HepG2 (cell line): Measurements from ENCODE around the gene KRTAP10-9. TPM values are rescaled to one million over a fixed set of nuclear protein-coding genes. Genes with fewer than 3 reads are reported as not detected.

Source experiments
- DDIT3 ChIP-seq: sonication (generic); formaldehyde crosslinking; IDR thresholded peaks from 2 replicates; pipeline ENCODE4 v1.4.0; 2020; ENCODE audit warnings: mild to moderate bottlenecking, missing genetic modification reagents
- HOXA5 ChIP-seq: sonication (generic); formaldehyde crosslinking; IDR thresholded peaks from 2 replicates; pipeline ENCODE4 v1.4.0; 2020; ENCODE audit warnings: missing genetic modification reagents
- NFYB ChIP-seq: sonication (generic); formaldehyde crosslinking; IDR thresholded peaks from 2 replicates; pipeline ENCODE4 v1.4.0; 2020; ENCODE audit warnings: missing genetic modification reagents
- RARG ChIP-seq: sonication (generic); formaldehyde crosslinking; IDR thresholded peaks from 2 replicates; pipeline ENCODE4 v1.4.0; 2020; ENCODE audit warnings: low read depth, mild to moderate bottlenecking, missing genetic modification reagents
- RFXAP ChIP-seq: sonication (generic); formaldehyde crosslinking; IDR thresholded peaks from 2 replicates; pipeline ENCODE4 v1.4.0; 2020; ENCODE audit warnings: missing genetic modification reagents, borderline replicate concordance
- SNAPC2 ChIP-seq: sonication (generic); formaldehyde crosslinking; IDR thresholded peaks from 2 replicates; pipeline ENCODE4 v1.8.1; 2022; ENCODE audit warnings: mild to moderate bottlenecking, missing genetic modification reagents
- TEAD3 ChIP-seq: optimal IDR thresholded peaks from 2 replicates; pipeline ENCODE3; 2016; ENCODE audit warnings: borderline replicate concordance
- ZNF18 ChIP-seq: sonication (generic); formaldehyde crosslinking; IDR thresholded peaks from 2 replicates; pipeline ENCODE4 v1.8.0; 2022; ENCODE audit warnings: mild to moderate bottlenecking, missing genetic modification reagents; ENCODE audit not compliant: insufficient replicate concordance
- ZNF251 ChIP-seq: sonication (generic); formaldehyde crosslinking; IDR thresholded peaks from 2 replicates; pipeline ENCODE4 v1.9.0; 2021; ENCODE audit warnings: mild to moderate bottlenecking, missing genetic modification reagents
- ZNF570 ChIP-seq: sonication (generic); formaldehyde crosslinking; IDR thresholded peaks from 2 replicates; pipeline ENCODE4 v1.4.0; 2020; ENCODE audit warnings: mild to moderate bottlenecking, missing genetic modification reagents, borderline replicate concordance
- polyA plus RNA-seq, 8 experiments: library from polyadenylated mRNA; depleted of rRNA in 3 of 8; stranded (reverse) in 7 of 8; unstranded in 1 of 8; fragments of >200 nt; fragmentation: Illumina TruSeq in 4 of 8; extraction: Trizol in 4 of 8; gene quantifications; 2 replicates each; pipeline versions ENCODE4 v1.2.1 to v1.2.3, GENCODE V29; 2011 to 2016; ENCODE audit warnings: low read depth in 4 of 8, missing spikeins in 1 of 8, mixed read lengths in 1 of 8; ENCODE audit not compliant: insufficient read depth in 1 of 8
- total RNA-seq, 5 experiments: library from RNA; depleted of rRNA; stranded (reverse); fragments of >200 nt; fragmentation: Illumina TruSeq; extraction: Trizol; gene quantifications; 2 replicates each; pipeline ENCODE4 v1.2.3, GENCODE V29; 2016; ENCODE audit warnings: low read depth in 1 of 5
- TF ChIP-seq, protein P1 (sequence below): sonication (generic); formaldehyde crosslinking; IDR thresholded peaks from 2 replicates; pipeline ENCODE4 v1.5.0; 2020; ENCODE audit warnings: mild to moderate bottlenecking, missing genetic modification reagents, borderline replicate concordance
- TF ChIP-seq, protein P2 (sequence below): sonication (generic); formaldehyde crosslinking; IDR thresholded peaks from 2 replicates; pipeline ENCODE4 v1.4.0; 2020; ENCODE audit warnings: mild to moderate bottlenecking, missing genetic modification reagents
- TF ChIP-seq, protein P3 (sequence below), 2 experiments: sonication (generic) in 1 of 2; formaldehyde crosslinking in 1 of 2; IDR thresholded peaks; 2 replicates each; pipeline versions ENCODE4 v1.5.1 to v1.6.1; 2011 to 2020; ENCODE audit warnings: borderline replicate concordance in 1 of 2, low read depth in 1 of 2, low read length in 1 of 2, mild to moderate bottlenecking in 1 of 2, missing genetic modification reagents in 1 of 2, moderate library complexity in 1 of 2
- TF ChIP-seq, protein P4 (sequence below): sonication (generic); formaldehyde crosslinking; IDR thresholded peaks from 2 replicates; pipeline ENCODE4 v1.5.0; 2020; ENCODE audit warnings: mild to moderate bottlenecking, low read depth, missing genetic modification reagents, borderline replicate concordance

The KRTAP10-9 gene
- total and polyA plus RNA-seq, 2 of the 13 experiments (the other 11 are each of a cell fraction or from before 2014, with no cell fraction given), result not detected

DNA sequence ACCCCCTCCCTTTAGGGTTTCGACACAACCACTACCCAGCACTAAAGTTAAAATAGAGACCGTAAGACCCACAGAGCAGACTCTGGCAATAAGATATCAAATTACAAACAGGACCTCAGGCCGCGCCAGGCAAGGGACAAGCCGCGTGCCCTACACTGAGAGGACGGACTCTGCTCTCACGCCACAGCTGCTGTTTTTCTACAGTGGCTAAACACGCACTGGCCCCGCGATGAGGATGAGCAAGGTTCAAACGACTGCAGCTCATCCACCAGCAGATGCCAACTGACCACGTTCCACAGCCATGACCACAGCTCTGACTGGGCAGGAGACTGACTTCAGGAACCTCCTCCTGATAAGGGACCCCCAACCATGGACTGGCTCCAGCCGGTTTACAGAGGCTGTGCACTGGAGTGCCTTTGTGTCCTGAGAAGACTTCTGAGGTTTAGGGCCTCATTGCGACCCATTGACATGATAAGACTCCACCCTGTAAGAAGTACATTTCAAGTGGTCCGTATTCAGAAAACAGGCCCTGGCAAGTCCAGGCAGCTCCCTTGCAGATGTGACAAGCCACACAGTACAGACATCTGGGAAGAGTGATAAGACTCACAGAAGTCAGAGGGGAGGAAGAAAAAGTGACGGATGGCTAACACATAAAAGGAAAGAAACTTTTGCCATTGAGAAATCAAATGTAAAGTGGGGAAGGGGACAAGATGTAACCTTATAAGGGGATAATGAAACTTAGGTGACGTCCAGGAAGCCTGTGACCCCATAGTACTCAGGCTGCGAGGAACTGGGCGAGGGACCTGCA lies 33.1 kb upstream of the KRTAP10-9 start (continued):
- TF ChIP-seq, protein P1, sequence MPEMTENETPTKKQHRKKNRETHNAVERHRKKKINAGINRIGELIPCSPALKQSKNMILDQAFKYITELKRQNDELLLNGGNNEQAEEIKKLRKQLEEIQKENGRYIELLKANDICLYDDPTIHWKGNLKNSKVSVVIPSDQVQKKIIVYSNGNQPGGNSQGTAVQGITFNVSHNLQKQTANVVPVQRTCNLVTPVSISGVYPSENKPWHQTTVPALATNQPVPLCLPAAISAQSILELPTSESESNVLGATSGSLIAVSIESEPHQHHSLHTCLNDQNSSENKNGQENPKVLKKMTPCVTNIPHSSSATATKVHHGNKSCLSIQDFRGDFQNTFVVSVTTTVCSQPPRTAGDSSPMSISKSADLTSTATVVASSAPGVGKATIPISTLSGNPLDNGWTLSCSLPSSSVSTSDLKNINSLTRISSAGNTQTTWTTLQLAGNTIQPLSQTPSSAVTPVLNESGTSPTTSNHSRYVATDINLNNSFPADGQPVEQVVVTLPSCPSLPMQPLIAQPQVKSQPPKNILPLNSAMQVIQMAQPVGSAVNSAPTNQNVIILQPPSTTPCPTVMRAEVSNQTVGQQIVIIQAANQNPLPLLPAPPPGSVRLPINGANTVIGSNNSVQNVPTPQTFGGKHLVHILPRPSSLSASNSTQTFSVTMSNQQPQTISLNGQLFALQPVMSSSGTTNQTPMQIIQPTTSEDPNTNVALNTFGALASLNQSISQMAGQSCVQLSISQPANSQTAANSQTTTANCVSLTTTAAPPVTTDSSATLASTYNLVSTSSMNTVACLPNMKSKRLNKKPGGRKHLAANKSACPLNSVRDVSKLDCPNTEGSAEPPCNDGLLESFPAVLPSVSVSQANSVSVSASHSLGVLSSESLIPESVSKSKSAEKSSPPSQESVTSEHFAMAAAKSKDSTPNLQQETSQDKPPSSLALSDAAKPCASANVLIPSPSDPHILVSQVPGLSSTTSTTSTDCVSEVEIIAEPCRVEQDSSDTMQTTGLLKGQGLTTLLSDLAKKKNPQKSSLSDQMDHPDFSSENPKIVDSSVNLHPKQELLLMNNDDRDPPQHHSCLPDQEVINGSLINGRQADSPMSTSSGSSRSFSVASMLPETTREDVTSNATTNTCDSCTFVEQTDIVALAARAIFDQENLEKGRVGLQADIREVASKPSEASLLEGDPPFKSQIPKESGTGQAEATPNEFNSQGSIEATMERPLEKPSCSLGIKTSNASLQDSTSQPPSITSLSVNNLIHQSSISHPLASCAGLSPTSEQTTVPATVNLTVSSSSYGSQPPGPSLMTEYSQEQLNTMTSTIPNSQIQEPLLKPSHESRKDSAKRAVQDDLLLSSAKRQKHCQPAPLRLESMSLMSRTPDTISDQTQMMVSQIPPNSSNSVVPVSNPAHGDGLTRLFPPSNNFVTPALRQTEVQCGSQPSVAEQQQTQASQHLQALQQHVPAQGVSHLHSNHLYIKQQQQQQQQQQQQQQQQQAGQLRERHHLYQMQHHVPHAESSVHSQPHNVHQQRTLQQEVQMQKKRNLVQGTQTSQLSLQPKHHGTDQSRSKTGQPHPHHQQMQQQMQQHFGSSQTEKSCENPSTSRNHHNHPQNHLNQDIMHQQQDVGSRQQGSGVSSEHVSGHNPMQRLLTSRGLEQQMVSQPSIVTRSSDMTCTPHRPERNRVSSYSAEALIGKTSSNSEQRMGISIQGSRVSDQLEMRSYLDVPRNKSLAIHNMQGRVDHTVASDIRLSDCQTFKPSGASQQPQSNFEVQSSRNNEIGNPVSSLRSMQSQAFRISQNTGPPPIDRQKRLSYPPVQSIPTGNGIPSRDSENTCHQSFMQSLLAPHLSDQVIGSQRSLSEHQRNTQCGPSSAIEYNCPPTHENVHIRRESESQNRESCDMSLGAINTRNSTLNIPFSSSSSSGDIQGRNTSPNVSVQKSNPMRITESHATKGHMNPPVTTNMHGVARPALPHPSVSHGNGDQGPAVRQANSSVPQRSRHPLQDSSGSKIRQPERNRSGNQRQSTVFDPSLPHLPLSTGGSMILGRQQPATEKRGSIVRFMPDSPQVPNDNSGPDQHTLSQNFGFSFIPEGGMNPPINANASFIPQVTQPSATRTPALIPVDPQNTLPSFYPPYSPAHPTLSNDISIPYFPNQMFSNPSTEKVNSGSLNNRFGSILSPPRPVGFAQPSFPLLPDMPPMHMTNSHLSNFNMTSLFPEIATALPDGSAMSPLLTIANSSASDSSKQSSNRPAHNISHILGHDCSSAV (CRISPR knock-in tag), result no peak
- TF ChIP-seq RARG, result no peak
- TF ChIP-seq NFYB, result no peak
- TF ChIP-seq, protein P2, sequence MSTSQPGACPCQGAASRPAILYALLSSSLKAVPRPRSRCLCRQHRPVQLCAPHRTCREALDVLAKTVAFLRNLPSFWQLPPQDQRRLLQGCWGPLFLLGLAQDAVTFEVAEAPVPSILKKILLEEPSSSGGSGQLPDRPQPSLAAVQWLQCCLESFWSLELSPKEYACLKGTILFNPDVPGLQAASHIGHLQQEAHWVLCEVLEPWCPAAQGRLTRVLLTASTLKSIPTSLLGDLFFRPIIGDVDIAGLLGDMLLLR (CRISPR knock-in tag), result no peak
- TF ChIP-seq SNAPC2 (CRISPR knock-in tag), result 0 out of 2 replicates have a peak, but pooled peaks have one; percentile 81
- TF ChIP-seq ZNF570 (CRISPR knock-in tag), result no peak
- TF ChIP-seq RFXAP (CRISPR knock-in tag), result peak; percentile 60; the same call in 1 of the 2 replicates
- peak; percentile 81 for TF ChIP-seq TEAD3 (CRISPR knock-in tag)
- no peak for TF ChIP-seq DDIT3 (CRISPR knock-in tag)
- no peak for TF ChIP-seq ZNF251 (CRISPR knock-in tag)
- TF ChIP-seq, protein P3, sequence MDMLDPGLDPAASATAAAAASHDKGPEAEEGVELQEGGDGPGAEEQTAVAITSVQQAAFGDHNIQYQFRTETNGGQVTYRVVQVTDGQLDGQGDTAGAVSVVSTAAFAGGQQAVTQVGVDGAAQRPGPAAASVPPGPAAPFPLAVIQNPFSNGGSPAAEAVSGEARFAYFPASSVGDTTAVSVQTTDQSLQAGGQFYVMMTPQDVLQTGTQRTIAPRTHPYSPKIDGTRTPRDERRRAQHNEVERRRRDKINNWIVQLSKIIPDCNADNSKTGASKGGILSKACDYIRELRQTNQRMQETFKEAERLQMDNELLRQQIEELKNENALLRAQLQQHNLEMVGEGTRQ (IDR thresholded peaks at IDR 0.05; ENCODE audit: low read depth, low read length), result no peak
- TF ChIP-seq, protein P3 (CRISPR knock-in tag; IDR thresholded peaks at IDR 0.05; ENCODE audit: borderline replicate concordance), result peak; percentile 54; the same call in 1 of the 2 replicates
- 0 out of 2 replicates have a peak, but pooled peaks have one; percentile 42 for TF ChIP-seq HOXA5
- TF ChIP-seq ZNF18 (CRISPR knock-in tag), result peak; percentile 62
- TF ChIP-seq, protein P4, sequence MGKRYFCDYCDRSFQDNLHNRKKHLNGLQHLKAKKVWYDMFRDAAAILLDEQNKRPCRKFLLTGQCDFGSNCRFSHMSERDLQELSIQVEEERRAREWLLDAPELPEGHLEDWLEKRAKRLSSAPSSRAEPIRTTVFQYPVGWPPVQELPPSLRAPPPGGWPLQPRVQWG (CRISPR knock-in tag), result no peak
